ENCODE results near the gene MYDGF.

MYDGF gene

DNA sequence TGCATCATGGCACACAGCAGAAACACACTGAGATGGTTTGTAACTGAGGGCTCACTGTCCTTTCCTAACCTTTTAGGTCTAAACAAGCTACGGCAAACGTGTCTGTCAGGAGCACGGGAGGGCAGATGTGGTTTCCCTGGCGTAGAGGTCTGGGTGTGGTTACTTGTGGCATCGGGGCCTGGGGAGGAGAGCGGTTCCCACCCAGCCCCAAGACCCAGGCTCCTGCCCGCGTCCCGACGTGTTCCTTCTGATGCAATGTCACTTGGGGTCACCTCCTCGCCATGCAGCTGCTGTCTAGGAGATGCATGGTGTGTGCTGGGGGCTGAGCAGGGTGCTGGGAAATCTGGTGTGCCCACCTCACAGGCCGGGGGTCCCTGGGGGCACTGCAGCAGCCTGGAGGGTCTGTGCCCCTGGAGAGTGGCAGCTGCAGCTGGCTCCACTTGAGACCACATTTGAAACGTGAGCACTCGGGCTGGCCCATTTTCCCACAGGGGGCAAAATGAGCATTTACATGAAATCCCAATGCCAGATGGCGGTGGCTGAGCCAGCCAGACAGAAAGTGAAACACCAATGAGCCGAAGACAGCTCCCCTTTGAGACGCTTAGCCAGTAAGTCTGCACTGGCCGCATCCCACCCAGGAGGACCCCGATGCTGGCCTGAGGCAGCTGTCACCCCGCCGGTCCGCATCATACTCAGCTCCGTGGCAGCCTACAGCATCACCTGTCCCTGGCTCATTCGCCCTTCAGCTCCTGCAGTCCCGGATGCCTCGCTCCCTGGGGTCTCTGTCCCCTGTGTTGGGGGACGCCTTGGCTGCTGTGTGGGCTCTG, 22.3 kb upstream of the MYDGF start:
- Histone ChIP-seq H3K36me3 (ENCODE audit: control insufficient read depth, insufficient read depth, low read length) (peaks cover 46% of the 10 kb centered on the region), H3K27me3 (replicated peaks; ENCODE audit: control insufficient read depth, insufficient read depth, low read length) (no peaks in the 10 kb centered on the region), H3K4me3 (replicated peaks; ENCODE audit: low read depth, low read length) (no peak overlapping the region)
- TF ChIP-seq, protein P1, sequence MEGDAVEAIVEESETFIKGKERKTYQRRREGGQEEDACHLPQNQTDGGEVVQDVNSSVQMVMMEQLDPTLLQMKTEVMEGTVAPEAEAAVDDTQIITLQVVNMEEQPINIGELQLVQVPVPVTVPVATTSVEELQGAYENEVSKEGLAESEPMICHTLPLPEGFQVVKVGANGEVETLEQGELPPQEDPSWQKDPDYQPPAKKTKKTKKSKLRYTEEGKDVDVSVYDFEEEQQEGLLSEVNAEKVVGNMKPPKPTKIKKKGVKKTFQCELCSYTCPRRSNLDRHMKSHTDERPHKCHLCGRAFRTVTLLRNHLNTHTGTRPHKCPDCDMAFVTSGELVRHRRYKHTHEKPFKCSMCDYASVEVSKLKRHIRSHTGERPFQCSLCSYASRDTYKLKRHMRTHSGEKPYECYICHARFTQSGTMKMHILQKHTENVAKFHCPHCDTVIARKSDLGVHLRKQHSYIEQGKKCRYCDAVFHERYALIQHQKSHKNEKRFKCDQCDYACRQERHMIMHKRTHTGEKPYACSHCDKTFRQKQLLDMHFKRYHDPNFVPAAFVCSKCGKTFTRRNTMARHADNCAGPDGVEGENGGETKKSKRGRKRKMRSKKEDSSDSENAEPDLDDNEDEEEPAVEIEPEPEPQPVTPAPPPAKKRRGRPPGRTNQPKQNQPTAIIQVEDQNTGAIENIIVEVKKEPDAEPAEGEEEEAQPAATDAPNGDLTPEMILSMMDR (IDR thresholded peaks at IDR 0.05; ENCODE audit: insufficient read depth, low read length, poor library complexity, severe bottlenecking): no peak
- no peak for DNase-seq (ENCODE audit: extremely low read depth, insufficient read length)

DNA sequence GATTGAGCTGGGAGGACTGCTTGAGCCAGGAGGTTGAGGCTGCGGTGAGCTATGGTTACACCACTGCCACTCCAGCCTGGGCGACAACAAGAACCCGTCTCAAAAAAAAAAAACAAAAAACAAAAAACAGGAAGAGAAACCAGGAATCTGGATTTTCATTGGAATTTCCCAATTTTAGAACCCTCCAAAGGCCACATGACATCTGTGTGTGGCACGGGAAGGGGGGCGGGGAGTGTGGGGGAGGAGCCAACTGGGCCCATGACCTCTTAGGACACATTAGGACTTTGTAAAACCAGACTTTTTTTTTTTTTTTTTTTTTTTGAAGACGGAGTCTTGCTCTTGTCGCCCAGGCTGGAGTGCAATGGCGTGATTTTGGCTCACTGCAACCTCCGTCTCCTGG, 21.2 kb upstream of the MYDGF start:
- no peak overlapping the region for H3K4me3 ChIP-seq (replicated peaks; ENCODE audit: low read depth, low read length)
- no peak for DNase-seq (ENCODE audit: extremely low read depth, insufficient read length)
- H3K36me3 ChIP-seq (ENCODE audit: control insufficient read depth, insufficient read depth, low read length): peaks cover 47% of the 10 kb centered on the region
- H3K27me3 ChIP-seq (replicated peaks; ENCODE audit: control insufficient read depth, insufficient read depth, low read length): no peaks in the 10 kb centered on the region
- TF ChIP-seq, protein P1 (IDR thresholded peaks at IDR 0.05; ENCODE audit: insufficient read depth, low read length, poor library complexity, severe bottlenecking): no peak

DNA sequence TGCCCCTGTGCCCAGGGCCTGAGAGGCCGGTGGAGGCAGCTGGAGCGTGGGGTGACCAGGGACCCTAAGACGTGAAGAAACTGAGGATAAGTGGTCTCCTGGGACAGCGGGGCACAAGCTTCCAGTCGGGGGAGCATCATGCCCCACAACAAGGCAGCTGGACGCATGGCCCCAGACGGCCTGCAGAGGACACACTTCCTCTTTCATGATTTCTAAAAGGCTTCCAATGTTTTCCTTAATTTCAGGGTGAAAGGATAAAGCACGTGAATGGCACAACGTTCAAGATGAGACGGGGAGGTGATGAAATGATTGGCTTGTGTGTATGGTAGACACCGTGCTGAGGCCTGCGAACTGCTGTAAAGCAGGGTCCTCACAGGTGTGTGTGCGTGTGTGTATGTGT, 20.2 kb upstream of the MYDGF start:
- H3K4me3 ChIP-seq (replicated peaks; ENCODE audit: low read depth, low read length): no peak overlapping the region
- no peak for DNase-seq (ENCODE audit: extremely low read depth, insufficient read length)
- peaks cover 48% of the 10 kb centered on the region for H3K36me3 ChIP-seq (ENCODE audit: control insufficient read depth, insufficient read depth, low read length)
- no peaks in the 10 kb centered on the region for H3K27me3 ChIP-seq (replicated peaks; ENCODE audit: control insufficient read depth, insufficient read depth, low read length)
- TF ChIP-seq, protein P1 (IDR thresholded peaks at IDR 0.05; ENCODE audit: insufficient read depth, low read length, poor library complexity, severe bottlenecking): no peak

DNA sequence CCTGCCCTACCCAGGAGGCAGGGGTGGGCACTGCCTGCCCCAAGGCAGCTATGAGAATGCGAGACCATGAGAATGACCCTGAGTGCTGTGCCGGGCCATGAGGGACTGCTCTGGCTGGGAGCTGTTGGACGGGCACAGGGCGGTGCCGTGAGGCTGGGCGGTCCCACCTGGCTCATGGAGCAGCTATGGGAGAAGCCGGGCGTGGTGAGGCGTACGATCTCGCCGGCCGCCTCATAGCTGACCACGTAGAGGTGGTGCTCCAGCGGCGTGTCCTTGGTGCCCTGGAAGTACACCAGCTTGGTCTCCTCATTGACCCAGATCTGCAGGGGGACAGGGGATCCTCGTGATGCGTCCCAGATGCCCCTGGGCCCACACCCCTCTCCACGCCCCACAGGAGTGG, 19.3 kb upstream of the MYDGF start:
- H3K27me3 ChIP-seq (replicated peaks; ENCODE audit: control insufficient read depth, insufficient read depth, low read length): no peaks in the 10 kb centered on the region
- TF ChIP-seq, protein P1 (IDR thresholded peaks at IDR 0.05; ENCODE audit: insufficient read depth, low read length, poor library complexity, severe bottlenecking): no peak
- H3K36me3 ChIP-seq (ENCODE audit: control insufficient read depth, insufficient read depth, low read length): peaks cover 41% of the 10 kb centered on the region
- H3K4me3 ChIP-seq (replicated peaks; ENCODE audit: low read depth, low read length): no peak overlapping the region
- no peak for DNase-seq (ENCODE audit: extremely low read depth, insufficient read length)

DNA sequence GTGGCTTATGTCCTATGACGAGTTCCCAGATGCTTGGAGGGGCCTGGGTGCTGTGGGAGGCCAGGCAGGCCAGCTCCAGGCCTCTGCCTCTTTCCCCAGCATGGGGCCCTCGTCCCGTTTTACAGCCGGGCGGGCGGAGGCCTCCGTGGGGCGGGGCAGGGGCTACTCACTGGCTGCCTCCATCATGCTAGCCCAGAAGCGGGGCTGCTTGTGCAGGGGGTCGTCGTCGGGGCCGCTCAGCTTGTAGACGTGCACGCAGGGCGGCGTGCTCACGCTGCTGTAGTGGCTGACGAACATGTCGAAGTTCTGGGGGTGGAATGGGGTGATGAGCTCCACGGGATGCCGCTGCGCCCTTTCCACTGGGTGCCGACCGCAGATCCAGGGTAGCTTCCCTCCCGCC, 18.4 kb upstream of the MYDGF start:
- DNase-seq (ENCODE audit: extremely low read depth, insufficient read length): no peak
- Histone ChIP-seq H3K27me3 (replicated peaks; ENCODE audit: control insufficient read depth, insufficient read depth, low read length) (no peaks in the 10 kb centered on the region), H3K4me3 (replicated peaks; ENCODE audit: low read depth, low read length) (no peak overlapping the region), H3K36me3 (ENCODE audit: control insufficient read depth, insufficient read depth, low read length) (peaks cover 43% of the 10 kb centered on the region)
- TF ChIP-seq, protein P1 (IDR thresholded peaks at IDR 0.05; ENCODE audit: insufficient read depth, low read length, poor library complexity, severe bottlenecking): no peak

All from GM06990 (cell line).